HG03064 (cell line): ENCODE measurements around the gene G6PD.
A peak's percentile ranks its signal among the peaks of the same experiment; 100 is the strongest.
"Not testable (repeated sequence)": the region's sequence is repeated elsewhere in the genome, so short reads cannot be mapped to it uniquely, and the experiment has no call there.

Source experiments
- ATAC-seq: cut with Tn5 transposase; IDR thresholded peaks from one replicate; pipeline ENCODE4 v1.9.1; 2021; ENCODE audit warnings: low read depth; ENCODE audit not compliant: unreplicated experiment

G6PD gene

DNA sequence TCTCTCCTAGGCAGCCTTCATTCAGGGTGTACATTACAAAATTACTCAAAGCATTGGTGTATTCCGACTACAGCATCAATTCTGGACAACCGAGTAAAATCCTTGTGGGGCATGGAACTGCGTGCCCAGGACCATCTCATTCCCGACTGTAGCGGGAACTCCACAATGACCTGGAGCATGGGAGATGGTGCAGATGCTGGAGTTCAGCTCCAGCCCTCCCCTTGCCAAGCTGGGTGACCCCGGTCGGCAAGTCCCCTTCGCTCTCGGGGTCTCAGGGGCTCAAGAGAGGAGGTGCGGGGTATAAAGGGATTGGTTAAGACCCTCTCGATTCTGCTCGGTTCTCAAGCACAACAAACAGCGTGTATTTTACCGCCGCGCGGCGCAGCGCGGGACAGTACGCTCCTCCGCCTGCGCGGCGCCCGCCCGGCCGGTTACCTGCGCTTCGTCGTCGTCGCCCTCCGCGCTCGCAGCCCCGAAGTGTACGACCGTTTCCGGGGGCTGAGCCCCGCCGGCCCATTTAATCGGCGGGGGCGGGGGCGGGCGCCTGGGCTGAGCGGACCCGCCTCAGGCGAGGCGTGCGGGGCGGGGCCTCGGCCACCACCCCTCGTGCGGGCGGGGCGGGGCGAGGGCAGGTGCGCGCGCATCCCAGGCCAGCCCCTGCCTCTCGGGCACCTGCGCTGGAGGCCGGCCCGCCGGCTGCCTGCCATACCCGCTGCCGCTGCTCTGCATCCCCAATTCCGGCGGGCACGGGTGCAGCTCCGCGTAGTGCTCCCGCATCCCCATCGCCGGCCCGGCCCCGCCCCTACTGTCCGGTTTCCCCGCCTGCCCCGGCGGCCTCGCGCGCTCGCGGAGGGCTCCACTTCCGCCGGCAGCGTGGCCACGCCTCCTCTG, at the start of gene G6PD:
G6PD (minus strand) TSS at position 493 of the 891 bp plus-strand sequence. CDS start 691 bp downstream, outside the sequence.
- ATAC-seq = peak; percentile 41

DNA sequence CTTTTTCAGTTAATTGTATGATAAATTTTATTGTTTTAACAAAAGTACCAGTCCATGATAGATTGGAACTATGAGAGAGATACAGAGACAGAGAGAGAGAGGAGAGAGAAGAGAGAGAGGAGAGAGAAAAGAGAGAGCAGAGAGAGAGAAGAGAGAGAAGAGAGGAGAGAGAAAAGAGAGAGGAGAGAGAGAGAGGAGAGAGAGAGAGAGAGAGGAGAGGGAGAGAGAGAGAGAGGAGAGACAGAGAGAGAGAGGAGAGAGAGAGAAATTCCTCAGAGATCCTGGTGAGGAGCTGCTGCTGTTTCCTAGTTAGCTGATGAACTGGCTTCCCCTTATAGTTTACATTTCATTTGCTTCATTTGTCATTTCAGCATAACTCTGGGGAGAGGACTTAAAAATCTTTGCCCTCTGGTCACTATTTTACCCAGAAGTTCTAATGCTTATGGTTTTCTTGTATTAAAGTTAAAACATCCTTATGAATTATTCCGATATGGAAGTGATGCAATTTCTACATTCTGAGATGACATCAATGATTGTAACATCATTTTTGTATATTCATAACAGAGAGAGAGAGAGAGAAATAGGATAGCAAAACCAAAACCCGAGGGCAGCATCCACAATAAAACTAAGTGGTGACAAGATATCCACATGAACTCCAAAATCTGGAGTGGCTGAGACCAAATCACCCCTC, 49.1 kb upstream of the G6PD start:
- no peak for ATAC-seq

DNA sequence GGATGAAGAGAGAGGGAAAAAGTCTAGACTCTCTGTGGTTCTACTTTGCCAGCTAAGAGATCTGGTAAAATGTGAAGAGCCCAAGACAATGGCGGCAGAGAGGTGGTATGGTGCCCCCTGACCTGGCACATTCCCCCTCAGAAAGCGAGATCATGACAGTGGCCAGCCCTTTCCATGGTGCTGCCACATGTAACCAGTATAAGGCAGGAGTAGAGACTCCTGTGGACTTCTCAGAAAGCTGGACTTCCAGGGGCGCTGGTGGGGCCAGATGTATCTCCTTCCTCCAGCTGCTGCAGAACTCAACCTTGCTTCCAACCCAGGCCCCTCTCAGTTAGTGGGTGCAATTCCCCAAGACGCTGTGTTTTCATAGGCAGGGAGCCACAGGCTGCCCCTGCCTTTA, 47.8 kb upstream of the G6PD start:
- no peak for ATAC-seq

DNA sequence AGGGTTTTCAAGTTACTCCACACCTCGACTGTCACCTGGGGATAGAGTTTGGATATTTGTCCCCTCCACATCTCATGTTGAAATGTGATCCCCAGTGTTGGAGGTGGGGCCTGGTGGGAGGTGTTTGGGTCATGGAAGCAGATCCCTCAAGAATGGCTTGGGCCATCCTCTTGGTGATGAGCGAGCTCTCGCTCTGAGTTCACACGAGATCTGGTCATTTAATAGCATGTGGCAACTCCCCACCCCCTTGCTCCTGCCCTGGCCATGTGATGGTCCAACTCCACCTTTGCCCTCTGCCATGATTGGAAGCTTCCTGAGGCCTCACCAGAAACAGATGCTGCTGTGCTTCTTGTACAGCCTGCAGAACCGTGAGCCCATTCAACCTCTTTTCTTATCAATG, 46.6 kb upstream of the G6PD start:
- no peak for ATAC-seq

DNA sequence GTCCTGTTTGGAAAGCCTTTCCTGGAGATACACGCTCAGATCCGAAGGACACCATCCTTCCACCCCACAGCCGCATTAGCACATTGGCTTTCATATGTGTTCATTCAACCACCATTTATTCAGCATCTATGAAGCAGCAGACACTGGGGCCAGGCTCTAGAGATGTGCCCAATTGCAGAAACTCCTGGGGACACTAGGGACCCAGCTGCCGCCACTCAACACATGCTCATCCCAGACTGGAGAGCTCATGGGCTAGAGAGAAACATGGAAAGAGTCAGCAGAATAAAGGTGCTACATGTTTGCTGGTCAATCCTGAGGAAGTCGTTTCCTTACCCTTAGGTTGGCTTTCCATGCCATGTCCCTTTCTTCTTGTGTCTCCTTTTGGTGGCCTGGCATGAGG, 45.9 kb upstream of the G6PD start:
- ATAC-seq = no peak

DNA sequence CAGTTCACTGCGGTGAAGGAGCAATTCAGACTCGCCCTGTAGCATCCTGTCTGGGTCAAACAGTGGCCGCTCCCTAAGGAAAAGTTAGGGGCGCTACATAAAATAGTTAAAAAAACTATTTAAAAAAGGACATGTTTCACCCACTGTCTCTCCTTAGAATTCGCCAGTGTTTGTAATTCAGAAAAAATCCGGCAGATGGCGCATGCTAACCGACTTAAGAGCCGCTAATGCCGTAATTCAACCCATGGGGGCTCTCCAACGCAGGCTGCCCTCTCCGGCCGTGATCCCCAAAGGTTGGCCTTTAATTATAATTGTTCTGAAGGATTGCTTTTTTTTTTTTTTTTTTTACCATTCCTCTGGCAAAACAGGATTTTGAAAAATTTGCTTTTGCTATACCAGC, 43.8 kb upstream of the G6PD start:
- not testable (repeated sequence) for ATAC-seq

DNA sequence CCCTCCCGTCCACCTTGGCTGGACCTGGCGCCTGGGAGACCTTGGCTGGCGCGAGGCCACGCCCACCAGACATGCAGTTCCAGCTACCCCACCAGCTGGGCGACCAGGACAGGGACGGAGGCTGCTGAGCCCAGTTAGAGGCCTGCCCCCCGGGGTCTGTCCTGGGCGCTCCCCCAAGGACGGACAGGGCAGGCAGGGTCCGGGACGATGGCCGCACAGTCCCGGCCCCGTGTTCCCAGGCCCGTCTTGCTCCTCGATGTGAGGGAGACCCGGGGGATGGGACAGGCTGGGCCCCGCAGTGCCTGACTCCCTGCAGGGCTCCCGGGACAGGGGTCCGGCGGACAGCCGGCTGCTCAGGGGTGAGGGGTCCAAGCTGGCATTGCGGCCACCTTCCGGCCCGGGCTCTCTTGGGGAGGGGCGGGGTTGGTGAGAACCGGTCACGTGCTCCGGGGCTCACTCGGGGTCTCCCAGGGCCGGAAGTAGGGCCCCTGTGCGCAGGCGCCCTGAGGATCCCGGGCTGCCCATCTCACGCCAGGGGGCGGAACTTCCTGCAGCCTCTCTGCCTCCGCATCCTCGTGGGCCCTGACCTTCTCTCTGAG, 38.0 kb upstream of the G6PD start, which contains the start of gene CTAG1A:
CTAG1A (plus strand) TSS at position 549 of the 599 bp plus-strand sequence. CDS start 74 bp downstream, outside the sequence.
- ATAC-seq = not testable (repeated sequence)

DNA sequence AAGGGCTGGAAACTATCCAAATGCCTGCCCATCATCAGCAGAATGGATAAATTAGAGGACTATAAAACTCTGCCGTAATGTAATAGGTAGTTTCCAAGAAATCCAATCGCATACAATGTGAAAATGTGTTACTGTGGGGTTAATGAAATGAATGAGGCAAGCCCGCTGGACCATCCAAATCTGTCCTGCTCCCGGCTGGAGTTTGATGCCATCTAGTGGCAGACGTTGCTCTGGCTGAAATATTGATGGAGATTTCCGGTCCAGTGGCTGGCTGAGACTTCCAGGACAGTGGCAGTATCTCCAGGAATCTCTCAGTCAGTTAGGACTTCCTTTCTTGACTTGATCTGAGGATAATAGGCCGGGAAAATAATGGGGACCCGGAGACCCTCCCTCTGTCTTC, 36.3 kb upstream of the G6PD start:
- ATAC-seq = not testable (repeated sequence)

DNA sequence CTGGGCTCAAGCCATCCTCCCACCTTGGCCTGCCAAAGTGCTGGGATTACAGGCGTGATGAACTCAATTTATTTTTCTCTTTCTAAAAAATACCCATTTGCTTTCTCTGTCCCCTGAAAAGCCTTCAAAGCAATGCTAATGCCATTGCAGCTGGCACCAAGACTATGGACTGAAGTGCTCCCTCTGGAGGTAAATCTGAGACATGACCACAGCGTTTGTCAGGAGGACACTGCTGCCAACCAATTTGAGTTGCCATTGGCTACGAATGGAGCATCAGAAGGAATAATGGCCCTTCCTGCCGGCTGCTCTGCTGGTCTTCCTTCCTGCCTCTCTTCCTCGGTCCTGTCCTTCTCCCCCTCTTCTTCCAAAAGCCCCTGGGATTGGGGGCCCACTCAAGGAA, 28.4 kb upstream of the G6PD start:
- ATAC-seq = not testable (repeated sequence)

DNA sequence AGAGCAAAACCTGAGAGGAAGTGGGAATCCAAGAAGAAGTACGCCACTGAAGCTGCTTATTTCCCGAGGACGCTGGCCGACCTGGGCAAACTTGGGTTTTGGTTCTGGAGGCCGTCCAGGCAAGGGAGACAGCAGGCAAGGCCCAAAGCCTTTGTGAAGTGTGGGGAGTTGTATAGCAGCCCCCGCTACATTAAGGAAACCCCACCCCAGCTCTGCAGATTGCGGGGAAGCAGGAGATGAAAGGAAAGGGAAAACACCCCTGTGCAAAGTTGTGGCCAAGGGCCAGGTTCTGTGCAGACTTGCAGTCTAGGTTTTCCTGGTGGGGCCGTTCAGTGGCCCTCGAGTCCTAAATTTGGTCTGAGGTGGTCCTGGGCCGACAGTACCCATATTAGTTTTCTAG, 26.4 kb upstream of the G6PD start:
- not testable (repeated sequence) for ATAC-seq

DNA sequence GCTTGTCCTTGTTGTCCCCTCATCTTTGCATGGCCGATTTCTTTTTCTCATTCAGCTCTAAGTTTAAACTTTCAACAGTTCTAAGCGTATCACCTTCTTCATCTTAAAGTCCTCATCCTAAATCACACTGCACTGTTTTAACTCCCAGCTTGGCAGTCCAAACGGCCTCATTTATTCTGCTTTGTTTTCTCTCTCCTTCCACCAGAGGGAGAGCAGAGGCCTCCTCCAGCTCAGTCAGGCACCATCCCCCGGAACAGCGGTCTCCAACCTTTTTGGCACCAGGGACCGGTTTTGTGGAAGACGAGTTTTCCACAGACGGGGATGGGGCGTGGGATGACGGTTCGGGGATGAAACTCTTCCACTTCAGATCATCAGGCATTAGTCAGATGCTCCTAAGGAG, 23.7 kb upstream of the G6PD start:
- ATAC-seq = not testable (repeated sequence)

DNA sequence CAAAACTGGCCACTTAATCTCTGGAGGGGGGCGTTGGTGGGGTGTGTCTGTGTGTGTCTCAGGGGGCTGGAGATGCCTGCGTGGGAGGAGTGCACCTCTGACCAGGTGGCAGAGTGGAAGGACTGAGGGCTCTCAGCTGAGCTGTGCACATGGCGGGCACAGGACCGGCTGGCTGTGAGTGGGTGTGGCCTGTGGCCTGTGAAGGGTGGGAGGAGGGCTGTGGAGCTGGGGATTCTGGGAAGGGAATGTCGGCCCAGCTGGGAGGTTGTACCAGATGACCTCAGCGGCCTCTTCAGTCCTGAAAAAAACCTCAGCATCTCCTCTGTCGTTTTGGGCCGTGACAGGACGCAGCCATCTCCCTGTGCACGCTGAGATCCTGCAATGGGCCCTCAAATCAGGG, 15.6 kb upstream of the G6PD start:
- not testable (repeated sequence) for ATAC-seq

DNA sequence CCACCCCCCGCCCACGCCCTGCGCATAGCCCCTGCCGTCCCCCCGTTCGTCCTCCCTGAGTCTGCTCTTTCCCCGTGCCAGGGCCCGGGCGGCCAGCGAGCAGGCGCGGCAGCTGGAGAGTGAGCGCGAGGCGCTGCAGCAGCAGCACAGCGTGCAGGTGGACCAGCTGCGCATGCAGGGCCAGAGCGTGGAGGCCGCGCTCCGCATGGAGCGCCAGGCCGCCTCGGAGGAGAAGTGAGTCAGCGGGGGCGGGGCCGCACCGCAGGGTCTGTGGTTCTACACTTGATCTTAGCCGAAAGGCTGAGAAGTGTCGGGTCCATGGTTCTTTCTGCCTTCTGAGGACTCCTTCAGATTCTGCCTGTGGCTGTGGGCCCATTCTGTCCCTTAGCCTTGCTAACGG, 13.7 kb upstream of the G6PD start:
- ATAC-seq = not testable (repeated sequence)

DNA sequence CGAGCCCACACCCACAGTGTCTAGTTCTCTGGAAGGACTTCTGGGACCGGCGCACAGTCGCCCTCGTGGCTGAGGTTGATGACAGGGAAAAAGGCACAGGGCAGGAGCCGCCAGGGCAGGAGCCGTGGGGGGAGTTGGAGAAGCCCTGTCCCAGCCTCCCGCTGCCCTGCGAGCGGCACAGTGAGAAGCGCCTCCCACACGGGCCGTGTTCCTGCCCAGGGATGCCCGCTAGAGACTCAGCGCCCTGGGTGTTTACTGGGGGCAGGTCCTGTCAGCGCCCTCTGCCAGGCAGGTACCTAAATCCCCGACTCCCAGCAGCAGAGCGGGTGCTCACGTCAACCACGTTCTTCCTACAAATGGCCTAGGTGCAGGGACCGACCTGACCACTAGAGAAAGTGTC, 12.2 kb upstream of the G6PD start:
- not testable (repeated sequence) for ATAC-seq

DNA sequence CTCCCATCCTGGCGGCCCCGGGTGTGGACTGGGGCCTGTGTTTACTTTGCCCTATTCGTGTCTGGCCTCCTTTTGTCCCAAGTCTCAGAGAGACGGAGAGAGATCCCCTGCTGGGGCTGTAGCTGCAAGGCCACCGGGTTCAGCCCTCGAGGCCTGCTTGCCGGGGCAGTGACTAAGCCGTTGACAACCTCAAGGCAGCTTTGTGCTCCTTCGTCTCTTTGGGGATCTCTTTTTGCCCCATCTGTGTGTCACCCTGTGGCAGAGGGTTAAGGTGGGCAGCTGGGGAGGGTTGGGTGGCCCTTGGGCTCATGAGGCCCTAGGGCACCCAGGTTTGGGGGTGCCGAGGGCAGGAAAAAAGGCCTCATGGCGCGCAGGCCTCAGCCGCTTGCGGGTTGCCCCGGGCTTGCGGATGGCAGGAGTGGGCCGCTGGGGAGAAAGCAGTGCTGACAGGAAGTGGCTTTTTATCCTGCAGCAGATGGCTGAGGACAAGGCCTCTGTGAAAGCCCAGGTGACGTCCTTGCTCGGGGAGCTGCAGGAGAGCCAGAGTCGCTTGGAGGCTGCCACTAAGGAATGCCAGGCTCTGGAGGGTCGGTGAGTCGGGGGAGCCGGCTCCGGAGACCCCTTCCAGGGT, 11.5 kb upstream of the G6PD start:
- not testable (repeated sequence) for ATAC-seq

DNA sequence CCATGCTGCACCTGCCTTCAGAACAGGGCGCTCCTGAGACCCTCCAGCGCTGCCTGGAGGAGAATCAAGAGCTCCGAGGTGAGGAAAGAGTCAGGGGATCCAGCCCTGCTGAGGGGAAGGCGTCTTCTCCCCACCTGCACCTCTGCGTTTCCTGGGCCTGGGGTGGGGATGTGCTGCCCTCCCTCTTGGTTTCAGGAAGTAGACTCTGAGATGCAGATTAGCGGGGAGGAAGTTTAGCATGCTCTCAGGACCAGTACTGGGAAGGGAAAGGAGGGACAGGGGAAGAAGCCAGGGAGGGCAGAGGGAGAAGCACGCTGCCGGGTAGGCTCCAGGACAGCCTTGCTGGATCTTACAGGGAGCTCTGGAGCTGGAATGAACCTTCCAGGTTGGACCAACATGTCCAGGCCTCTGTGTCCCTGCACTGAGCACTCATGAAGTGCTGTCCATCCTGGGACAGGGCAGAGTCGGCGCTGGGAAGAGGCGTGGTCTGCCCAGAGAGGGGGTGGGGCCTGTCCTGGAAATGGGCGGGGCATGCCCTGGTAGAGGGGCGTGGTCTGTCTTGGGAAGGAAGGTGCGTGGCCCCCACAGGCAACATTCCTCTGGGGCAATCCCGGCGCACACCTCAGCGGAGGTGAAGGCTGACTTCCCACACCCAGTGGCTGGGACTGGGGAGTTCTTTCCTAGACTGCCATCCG, 5.6 kb upstream of the G6PD start:
- not testable (repeated sequence) for ATAC-seq

DNA sequence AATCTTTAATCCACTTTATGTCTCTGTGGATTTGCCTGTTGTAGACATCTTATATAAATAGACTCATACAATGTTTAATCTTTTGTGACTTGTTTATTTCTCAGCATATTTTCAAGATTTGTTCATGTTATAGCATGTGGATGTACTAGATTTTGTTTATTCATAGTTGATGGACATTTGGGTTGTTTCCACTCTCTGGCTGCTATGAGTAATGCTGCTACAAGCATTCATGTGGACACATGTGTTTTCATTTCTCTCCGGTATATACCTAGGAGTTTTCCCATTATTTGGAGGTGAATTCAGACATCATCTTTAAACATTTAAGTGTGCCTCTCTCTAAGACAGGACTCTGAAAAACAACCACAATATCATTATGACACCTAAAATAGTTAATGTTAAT, 3.1 kb upstream of the G6PD start:
- ATAC-seq = no peak

DNA sequence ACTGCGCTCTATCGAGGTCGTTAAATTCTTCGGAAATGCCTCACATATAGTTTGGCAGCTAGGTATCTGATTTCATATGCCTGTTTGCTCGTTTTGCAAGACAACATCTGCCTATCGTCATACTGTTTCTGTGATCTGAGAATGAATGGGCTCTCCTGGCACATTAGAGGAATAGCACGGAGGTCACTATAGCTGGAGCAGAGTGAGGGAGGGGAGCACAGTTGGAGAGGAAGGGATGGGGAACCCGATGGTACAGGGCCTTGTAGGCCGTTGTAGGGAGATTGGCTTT, 1.3 kb upstream of the G6PD start:
- no peak for ATAC-seq

DNA sequence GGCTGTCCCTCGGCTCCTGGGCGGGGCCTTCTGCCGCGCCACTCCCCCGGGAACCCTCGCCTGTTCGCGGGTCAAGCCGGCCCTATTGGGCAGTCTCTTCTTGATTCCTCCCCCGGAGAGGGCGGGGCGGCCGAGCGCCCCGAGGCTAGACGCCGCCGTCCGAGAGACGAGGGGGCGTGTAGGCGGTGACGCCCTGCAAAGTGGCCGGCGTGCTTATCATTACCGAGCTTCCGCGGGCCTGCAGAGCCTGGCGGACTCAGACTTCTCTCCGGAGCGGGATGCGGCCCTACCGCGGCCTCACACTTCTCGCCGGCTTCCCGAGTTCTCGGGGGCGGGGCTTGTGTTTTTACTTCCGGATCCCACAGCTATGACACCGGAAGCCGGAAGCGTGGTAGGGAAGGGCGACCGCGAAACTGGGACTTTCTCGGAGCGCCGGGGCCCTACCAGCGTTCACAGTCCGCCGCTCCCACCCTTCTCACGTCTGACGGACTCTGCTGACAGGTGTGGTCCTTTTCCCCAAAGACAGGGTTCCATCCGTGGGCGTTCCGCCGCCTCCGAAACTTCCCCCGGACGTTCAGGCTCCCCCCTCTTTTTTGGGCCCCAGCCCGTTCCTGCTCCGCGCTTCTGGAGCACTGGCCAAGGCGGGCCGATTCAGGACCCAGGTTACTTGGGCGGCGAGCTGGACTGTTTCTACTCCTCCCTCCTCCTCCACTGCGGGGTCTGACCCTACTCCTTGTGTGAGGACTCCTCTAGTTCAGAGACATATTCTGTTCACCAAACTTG, 790 bp upstream of the G6PD start, which contains the start of gene IKBKG:
IKBKG (plus strand) TSS at position 376 of the 783 bp plus-strand sequence. CDS start 4,383 bp downstream, outside the sequence.
- peak; percentile 74 for ATAC-seq
